ENCODE results near the gene ALDH1A3.
"Not testable (repeated sequence)": the region's sequence is repeated elsewhere in the genome, so short reads cannot be mapped to it uniquely, and the experiment has no call there.

The ALDH1A3 gene

DNA sequence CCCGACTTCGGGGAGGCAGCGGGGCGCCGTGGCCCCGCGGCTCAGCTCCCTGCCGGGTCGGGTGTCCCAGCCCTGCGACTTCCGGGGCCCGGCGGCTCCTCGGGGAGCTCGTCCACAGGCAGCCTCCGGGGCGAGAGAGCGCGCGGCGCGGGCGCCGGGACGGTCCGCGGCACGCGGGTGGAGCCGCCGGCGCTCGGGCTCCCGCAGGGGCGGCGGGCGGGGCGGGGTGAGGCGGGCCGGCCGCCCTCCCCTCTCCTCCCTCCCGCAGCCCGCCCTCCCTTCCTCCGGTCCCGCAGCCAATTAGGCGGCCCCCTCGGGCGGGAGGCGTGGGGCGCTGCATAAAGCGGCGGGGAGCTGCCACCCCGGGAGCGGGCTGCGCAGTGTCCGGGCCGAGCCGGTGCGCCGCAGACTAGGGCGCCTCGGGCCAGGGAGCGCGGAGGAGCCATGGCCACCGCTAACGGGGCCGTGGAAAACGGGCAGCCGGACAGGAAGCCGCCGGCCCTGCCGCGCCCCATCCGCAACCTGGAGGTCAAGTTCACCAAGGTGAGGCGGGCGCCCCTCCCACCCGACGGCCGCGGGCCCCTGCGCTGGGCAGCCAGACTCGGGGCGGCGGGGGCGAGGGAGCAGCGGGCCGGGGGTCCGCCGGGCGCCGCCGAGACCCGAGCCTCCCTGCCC is at the start of gene ALDH1A3:
TSS of gene ALDH1A3 (plus strand) at position 368 of the 675 bp plus-strand sequence. CDS start at position 445, 77 bp downstream.
- no peak for DNase-seq (ENCODE audit: low read depth)

DNA sequence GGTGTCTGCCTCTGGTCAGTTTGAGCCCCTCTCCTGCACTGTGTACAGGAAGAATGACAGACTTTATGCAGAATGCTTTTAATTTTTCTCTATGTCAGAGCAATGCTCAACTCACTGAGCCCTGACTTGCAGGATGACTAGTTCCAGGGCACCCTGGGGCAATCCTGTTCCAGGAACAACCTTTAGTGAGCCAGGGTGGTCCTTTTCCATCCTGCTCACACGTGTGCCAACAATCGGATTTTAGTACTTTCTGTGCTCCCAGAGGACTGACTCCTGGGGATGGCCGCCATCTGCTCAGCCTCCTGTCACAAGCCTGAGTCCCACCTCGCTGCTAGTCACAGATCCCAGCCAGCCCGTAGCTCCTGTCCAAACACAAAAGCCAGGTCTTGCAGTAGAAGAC is 48.2 kb upstream of the ALDH1A3 start:
- no peak for DNase-seq (ENCODE audit: low read depth)

DNA sequence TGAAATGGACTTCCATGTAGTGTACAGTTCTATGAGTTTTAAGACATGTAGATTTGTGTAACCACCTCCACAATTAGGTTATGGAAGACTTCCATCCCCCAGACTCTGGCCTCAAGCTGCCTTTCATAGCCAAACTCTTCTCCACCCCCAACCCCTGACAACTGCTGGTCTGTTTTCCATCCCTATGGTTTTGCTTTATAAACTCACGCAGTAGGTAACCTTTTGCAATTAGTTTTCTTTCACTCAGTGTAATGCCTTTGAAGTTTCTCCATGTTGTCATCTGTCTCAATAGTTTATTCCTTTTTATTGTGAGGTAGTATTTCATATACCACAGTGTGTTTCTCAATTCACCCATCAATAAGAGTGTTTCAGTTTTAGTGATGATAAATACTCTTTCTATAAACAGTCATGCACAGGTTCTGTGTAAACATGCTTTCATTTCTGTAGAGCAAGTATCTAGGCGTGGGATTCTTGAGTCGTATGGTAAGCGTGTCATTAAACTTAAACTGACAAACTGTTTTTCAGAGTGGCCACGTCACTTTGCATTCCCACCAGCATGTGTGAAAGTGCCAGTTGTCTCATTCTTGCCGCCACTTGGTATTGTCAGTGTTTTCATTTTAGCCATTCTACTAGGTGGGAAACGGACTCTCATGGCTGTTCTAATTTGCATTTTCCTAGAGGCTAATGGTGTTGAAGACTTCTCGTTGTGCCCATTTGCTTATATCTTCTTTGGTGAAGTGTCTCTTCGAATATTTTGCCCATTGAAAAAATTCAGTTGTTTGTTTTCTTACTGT is 47.3 kb upstream of the ALDH1A3 start:
- no peak for DNase-seq (ENCODE audit: low read depth)

DNA sequence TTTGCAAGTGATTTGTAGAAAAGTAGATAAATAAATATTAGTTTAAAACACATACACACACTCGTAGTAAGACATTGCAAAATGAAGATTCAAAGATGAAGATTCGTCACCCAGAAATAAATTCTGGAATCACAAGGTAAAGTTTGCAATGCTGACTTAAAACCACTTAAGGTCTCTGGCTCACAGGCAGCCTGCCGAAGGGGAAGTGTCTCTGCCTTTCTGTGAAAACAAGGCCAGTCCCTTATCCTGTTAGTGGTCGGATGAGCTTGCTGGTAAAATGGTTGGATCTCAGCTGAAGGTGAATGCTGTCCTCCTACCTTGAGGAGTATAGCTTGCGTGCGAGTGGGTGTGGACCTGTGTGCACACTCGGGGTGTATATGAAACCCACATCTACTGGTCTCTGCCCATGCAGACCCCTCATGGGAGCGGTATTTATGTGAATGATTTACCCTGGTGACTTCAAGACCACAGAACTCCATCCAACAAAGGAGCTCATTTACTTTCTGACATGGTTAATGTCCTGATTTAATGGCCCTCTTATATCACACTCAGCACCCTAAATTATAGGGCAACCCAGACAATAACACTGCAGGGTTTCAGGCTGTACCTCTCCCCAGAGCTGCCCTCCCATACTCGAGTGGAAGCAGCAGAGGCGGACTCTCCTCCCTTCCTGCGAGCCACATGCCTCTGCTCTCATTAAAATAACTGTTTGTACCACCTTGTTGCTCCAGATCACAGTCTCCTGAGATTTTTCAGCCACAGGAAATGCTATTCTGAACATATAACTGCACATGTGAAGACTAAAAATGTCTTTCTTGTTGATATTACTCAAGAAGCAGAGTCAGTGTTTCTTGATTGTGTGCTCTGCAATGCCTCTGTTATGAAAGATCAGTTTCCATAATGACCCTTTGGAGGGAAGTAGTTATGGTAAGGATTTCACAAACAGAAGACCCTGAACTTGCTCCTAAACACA is 45.9 kb upstream of the ALDH1A3 start:
- DNase-seq (ENCODE audit: low read depth): no peak

DNA sequence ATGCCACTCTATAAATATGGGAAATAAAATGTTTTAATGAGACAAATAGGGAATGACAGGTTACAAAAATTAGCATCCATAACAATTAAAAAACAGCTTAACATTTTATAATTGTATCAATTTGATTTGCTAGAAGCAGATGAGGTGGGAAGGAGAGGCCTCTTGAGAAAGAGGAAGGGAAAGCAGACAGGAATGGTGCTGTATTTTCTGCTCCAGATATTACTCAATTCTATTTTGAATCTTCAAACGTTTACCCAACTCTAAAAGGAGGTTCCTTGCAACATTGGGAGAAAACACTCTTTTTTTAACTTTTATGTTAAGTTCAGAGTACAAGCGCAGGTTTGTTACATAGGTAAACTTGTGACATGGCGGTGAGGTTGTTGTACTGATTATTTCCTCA is 44.9 kb upstream of the ALDH1A3 start:
- no peak for DNase-seq (ENCODE audit: low read depth)

DNA sequence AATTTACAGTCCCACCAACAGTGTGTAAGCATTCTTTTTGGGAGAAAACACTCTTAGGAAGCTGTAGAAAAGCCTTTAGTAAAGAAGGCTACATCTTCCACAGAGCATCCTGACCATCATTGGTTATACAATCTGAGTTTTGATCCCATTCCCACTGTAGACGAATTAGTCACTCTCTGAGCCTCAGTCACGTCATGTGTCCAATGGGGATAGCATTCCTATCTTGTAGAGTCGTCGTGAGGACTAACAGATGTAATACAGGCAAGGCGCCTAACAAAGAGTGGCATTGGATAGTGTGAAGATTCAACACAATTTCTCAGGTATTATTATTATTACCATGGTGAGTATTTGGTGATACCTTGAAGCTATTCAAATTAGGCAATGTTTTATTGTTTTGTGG is 44.0 kb upstream of the ALDH1A3 start:
- no peak for DNase-seq (ENCODE audit: low read depth)

DNA sequence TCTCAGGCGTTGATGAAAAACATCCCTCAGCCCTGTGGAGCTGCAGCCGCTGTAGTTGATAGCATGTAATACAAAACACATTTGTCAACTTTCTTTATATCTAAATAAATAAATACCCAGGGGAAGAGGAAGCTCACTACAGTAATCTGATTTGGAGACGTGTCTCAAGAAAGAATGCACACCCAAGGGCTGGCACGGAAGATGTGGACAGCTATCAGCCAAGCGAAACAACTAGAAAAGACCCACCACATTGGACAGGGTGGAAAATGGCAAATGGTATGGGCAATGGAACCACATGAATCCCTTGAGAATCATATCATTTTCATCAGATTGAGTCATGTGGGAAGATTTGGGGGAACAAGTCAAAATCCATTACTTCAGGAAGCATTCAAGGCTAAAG is 43.1 kb upstream of the ALDH1A3 start:
- DNase-seq (ENCODE audit: low read depth): no peak

DNA sequence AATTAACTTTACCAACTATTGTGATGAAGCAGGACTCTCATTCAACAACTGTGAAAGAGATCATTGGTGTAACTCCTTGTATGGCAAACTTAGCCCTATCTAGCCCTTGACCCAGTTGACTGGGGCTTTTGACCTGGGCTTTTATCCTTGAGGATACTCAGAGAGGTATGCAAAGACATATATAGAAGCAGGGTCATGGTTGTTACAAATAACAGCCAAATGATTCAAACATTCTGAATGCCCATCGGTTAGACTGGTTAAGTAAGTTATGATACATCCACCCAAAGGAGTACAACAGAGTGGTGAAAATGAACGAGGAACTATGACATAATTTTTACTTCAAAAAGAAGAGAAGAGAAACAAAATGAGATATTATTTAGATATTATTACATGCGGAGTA is 38.2 kb upstream of the ALDH1A3 start:
- DNase-seq (ENCODE audit: low read depth): no peak

DNA sequence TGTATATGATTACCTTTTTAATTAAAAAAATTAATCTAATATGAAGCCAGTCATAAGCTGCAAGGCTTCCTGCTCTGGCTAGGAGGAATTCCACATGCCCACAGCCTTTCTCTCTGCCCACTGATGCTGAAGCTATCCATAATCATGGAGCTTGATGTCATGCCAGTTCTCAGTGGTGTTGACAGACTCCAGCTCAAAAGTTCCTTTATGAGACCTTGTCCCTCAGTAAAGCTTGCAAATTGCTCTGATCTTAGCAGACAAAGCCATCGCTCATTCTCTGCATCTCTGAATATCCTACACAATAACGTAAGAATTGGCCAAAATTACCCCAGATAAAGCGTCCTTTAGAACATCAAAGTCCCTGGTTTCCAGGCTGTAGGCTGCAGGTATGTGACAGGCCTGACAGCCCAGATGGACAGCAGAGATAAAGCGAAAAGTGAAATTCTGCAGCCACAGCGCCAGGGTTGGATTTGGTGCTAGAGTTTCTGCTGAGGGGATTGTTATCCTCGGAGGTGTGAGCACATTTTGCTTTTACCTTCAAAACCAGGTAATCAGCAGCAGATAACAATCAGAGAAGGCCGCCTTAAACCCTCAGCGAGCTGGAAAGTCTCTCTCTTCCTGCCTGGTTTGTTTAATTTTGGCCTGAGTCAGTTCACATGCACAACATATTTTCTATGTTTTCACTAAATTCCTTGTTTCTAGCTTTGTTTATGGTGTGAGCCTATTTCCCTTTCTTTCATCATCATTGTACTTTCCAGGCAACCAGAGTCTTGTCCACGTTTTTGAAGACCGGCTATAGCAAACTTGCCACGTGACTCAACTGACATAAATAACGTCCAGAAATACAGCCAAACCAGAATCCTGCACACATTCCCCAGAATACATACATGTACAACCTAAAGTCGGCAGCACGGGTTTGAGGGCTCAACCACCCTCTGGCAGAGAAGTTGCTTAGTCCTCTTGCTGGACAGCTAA is 36.6 kb upstream of the ALDH1A3 start:
- DNase-seq (ENCODE audit: low read depth): peak; percentile 36

DNA sequence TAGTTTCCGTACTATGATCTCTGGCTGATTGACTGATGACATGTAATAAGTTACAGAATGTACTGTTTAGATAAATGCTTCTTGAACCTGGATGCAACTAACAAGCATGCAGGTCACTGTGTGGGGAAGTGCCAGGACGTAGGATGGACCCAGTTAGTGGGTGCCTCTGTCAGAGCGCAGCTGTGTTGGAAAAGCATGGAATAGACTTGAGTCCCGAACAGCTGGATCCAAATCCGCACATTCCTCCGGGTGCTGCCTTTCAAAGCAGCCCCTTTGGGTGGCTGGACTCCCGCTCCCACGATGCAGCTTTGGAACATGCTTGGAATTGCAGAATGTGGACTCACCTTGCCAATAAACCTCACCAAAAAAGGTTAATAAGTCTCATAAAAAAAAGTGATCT is 35.5 kb upstream of the ALDH1A3 start:
- DNase-seq (ENCODE audit: low read depth): no peak

DNA sequence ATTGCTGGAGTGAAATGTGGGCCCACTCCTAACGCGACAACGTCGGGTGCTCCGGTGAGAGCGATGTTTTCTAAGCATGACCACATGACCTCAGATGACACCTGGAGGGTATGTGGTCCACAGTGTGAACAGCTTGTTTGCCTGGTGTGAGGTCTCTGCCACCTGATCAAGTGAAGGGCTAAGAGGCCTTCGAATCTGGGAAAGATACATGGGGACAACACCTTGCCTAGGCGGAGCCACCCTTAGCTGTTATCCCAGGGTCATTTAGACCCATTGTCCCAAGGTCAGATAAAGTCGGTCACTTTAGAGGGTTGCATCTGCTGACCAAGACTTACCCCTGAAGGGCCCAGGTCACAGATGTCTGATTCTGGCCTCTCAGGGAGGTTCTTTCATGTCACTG is 34.9 kb upstream of the ALDH1A3 start:
- DNase-seq (ENCODE audit: low read depth): no peak

DNA sequence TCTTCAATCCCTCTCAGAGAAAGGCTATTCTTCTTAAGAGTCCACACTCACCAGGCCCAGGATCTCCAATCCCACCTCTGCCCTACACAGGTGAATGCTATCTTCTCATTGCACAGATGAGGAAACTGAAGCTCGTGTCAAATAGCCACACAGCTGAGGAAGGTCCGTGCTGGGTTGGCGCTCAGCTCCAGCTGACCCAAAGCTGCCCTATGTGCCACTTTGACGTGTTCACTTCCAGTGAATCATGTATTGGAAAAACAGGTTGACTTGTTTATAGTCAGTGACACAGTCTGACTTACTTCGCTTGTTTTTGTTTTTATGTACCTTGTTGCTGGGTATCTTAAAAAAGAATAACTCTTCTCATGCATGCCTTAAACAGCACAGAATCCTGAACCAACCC is 32.4 kb upstream of the ALDH1A3 start:
- DNase-seq (ENCODE audit: low read depth): no peak

DNA sequence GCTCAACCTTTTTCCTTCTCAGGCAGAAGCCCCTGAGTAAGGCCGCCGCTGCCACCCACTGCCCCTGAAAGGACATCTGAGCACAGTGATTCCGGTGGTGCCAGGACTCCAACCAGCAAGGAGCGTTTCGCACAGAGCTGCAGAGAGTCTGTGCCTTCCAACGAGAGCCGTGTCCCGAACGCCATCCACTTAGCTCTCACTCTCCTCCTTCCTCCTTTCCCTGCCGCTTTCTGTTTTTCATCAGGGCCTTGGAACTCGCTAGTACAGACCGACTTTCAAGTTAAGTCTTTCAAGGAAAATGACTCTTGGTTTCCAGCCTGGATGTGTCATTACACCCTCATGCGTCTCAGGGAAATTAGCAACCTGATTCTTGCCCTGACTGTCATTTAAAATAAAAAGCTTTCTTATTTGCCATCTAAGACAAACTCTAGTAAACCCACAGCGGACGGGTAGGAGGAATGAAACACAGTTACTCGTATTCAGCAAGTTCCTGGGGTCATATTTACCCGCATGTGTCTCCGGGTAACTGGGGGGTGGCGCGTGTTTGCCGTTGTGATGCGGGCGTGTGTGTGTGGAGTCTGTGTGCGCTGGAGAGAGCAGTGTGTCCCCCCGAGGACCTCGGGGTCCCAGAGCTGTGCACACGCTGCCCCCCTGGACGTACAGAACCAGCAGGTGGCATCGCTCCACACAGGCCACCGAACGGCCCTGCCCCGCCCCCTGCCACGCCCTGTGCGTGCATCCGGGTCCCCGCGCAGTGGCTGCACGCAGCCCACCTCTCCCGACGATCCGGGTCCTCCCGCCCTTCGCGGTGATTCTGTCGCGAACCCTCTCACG is 30.4 kb upstream of the ALDH1A3 start:
- no peak for DNase-seq (ENCODE audit: low read depth)

DNA sequence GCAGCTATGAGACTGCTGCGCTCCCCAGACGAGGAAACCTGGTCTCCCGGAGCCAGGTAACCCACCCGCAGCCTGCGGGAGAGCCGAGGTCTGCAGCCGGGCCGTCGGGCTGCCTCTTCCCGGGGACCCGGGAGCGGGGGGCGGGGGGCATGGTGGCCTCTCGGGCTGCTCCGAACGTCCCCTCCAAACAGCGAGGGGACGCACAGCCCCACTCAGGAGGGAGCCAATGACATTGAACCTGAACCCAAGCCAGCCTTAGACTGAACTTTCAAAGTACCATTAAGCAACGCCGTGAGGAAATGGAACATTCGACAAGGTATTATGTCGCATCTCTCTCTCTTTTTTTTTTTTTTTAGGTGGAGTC is 29.8 kb upstream of the ALDH1A3 start:
- no peak for DNase-seq (ENCODE audit: low read depth)

DNA sequence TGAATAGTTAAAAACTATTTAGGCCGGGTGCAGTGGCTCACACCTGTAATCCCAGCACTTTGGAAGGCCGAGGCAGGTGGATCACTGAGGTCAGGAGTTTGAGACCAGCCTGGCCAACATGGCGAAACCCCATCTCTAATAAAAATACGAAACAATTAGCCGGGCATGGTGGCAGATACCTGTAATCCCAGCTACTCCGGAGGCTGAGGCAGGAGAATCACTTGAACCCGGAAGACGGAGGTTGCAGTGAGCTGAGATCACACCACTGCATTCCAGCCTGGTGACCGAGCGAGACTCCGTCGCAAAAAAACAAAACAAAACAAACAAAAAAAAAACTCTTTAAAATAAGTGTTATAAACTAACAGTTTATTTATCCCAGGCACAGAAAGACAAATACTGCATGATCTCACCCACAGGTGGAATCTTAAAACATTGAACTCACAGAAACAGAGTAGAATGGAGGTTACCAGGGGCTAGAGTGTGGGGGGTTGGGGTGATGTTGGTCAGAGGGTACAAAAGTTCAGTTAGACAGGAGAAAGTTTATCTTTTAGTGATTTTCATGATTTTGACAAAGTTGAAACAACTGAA is 28.1 kb upstream of the ALDH1A3 start:
- DNase-seq (ENCODE audit: low read depth): not testable (repeated sequence)

DNA sequence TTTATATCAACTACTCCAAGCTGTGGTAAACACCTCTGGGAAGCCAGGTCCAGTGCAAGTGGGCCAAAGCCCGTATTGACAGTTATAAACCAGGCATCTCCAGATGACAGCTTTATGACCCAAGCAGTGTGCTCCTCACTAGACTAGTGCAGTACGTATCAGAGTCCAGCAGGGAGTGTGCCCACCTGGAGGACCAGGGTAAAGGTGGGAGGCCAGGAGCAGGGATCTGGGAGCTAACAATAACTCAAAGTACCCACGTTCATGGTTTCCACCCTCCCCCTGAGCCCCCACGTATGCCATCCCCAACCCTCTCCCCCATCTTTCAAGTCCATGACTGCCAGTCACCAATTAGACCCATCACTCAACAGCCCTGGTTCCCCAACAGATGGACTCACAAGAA is 27.0 kb upstream of the ALDH1A3 start:
- DNase-seq (ENCODE audit: low read depth): no peak

DNA sequence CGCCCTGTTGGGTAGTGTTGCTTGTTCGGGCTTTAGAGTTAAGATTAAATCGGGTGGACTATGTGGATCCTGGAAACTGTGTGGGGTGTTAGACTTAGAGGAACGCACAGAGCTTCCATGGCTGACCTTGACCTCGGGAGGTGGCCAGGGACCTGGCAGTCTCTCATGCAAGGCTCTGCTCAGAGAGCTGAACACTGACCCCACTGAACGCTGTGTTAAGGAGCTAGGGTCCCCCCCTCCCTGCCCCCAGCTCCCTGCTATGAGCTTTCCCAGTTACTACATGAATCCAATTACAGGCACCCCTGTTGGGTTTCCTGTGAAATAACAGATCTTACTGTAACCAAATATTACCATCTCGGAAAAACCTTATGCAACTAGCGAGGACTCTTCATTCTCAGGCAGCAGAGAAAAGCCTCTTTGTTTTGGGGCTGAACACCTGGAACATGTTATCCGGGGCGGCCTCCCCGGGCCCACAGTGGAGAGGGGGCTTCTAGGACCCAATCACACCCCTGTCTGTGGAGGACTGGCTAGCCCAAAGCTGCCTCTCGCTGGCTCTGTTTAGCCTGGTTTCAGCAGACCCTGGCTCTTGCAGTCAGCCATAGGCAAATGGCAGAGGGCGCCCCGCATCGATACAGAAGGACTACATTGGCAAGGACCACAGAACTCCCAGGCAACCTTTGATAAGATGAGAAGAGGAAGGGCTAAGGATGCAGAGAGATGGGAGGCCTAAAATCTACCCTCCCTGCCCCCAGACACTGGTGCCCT is 25.8 kb upstream of the ALDH1A3 start:
- no peak for DNase-seq (ENCODE audit: low read depth)

DNA sequence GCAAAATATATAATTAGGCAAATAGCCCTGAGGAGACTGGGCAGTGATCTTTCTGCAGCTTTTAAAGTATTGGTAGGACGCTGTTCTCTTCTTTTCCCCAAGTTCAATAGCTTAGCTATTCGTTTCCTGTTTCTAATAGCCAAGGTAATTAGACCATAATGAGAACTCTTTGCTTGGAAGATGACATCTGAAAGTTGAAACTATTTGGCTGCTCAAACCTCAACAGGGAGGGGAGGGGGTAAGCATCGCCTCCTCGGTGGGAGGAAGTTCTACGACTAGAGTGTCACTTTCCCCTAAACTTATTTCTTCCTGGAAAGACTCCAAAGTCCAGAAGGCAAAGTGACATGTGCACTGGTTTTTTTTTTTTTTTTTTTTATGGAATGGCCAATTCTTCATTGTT is 22.8 kb upstream of the ALDH1A3 start:
- DNase-seq (ENCODE audit: low read depth): no peak

DNA sequence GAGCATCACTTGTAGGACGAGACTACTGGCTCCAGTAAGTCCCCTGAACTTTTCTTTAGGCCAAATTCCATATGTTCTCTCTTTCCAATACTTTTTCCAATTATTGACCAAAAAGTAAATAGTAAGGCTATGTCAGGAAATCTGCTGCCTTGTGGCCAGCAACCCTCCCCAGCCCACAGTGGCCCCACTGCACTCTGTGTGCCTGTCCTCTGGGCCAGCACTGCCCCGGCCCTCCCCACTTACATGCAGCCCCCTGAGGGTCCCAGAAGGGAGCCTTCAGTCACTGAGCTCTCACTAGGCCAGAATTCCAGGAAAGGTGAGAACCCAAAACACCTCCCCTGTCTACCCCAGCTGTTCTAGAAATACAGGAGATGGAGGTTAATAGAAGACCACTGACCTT is 21.3 kb upstream of the ALDH1A3 start:
- no peak for DNase-seq (ENCODE audit: low read depth)
